GM12878 (cell line): Measurements from ENCODE around the gene CDKL5. TPM values are rescaled to one million over a fixed set of nuclear protein-coding genes. Genes with fewer than 3 reads are reported as not detected.

Experiments
- ATAC-seq: fragments of 200-7000 bp; cut with Tn5 transposase; 3 replicates; pipeline ENCODE4 v1.9.1; 2020; ENCODE audit warnings: mild to moderate bottlenecking, moderate library complexity
- BruUV-seq: library from RNA; stranded (reverse); fragments of 400-500 nt; replicated peaks from 2 replicates; lab custom pipeline; 2021; lab: Mats Ljungman, UMichigan
- CTCF ChIA-PET: fragments of 300-600 bp; sonication (Branson Sonifier 250); formaldehyde crosslinking; extraction: SDS; loops from one replicate; lab custom pipeline; 2021; ENCODE audit warnings: inconsistent platforms; lab: Yijun Ruan, JAX
- POLR2A ChIA-PET: fragments of 350-600 bp; formaldehyde crosslinking; extraction: SDS; loops from one replicate; lab custom pipeline; 2021; ENCODE audit warnings: inconsistent platforms; lab: Charles Lee
- RAD21 ChIA-PET: fragments of 300-600 bp; sonication (Branson Sonifier 250); formaldehyde crosslinking; loops from one replicate; lab custom pipeline; 2023; ENCODE audit warnings: antibody characterized with exemption; ENCODE audit not compliant: unreplicated experiment; lab: Charles Lee
- SMC1A ChIA-PET: fragments of 300-600 bp; sonication (Branson Sonifier 250); formaldehyde crosslinking; loops from one replicate; lab custom pipeline; 2023; ENCODE audit not compliant: unreplicated experiment, uncharacterized antibody; lab: Charles Lee
- DNase-seq: peaks from one replicate; pipeline ENCODE4 v3.0.0-alpha.2; 2011; ENCODE audit warnings: low read depth, low spot score
- FAIRE-seq: peaks from 3 replicates; lab custom pipeline; 2011; peaks lifted over from hg19 to GRCh38; lab: Jason Lieb, UNC
- H2AFZ ChIP-seq: 2 replicates; pipeline ENCODE4 v1.6.0; 2011; ENCODE audit warnings: low read depth, low read length, control low read depth; ENCODE audit not compliant: control insufficient read depth
- H3K27ac ChIP-seq: 2 replicates; pipeline ENCODE4 v1.5.1; 2011; ENCODE audit warnings: control low read depth; ENCODE audit not compliant: control insufficient read depth, insufficient read depth
- H3K27me3 ChIP-seq, 2 experiments: replicated peaks in 1 of 2; 2 replicates each; pipeline versions ENCODE4 v1.6.0 to v1.6.1; 2011; ENCODE audit warnings: low read length in 1 of 2; ENCODE audit not compliant: control insufficient read depth in 2 of 2, insufficient read depth in 2 of 2
- H3K36me3 ChIP-seq, 2 experiments: 2 replicates each; pipeline ENCODE4 v1.5.1; 2011; ENCODE audit warnings: low read length in 1 of 2; ENCODE audit not compliant: control insufficient read depth in 2 of 2, insufficient read depth in 2 of 2
- H3K4me1 ChIP-seq: 2 replicates; pipeline ENCODE4 v1.6.1; 2011; ENCODE audit warnings: mild to moderate bottlenecking, low read length, moderate library complexity, mixed read lengths; ENCODE audit not compliant: control insufficient read depth, insufficient read depth
- H3K4me2 ChIP-seq: 2 replicates; pipeline ENCODE4 v1.6.0; 2011; ENCODE audit warnings: control low read depth; ENCODE audit not compliant: control insufficient read depth, insufficient read depth
- H3K4me3 ChIP-seq: fragments of 200-600 bp; sonication (generic); 2 replicates; pipeline ENCODE4 v1.5.1; 2016
- H3K79me2 ChIP-seq: 2 replicates; pipeline ENCODE4 v1.6.0; 2011; ENCODE audit warnings: low read length; ENCODE audit not compliant: control insufficient read depth, insufficient read depth
- H3K9ac ChIP-seq: 2 replicates; pipeline ENCODE4 v1.8.0; 2011; ENCODE audit warnings: low read length, control low read depth, mixed read lengths; ENCODE audit not compliant: control insufficient read depth, insufficient read depth
- H3K9me3 ChIP-seq: replicated peaks from 3 replicates; pipeline ENCODE4 v1.5.1; 2011; ENCODE audit warnings: mild to moderate bottlenecking, low read length; ENCODE audit not compliant: control insufficient read depth, insufficient read depth
- H4K20me1 ChIP-seq: 2 replicates; pipeline ENCODE4 v1.6.0; 2011; ENCODE audit not compliant: control insufficient read depth, insufficient read depth
- ATF7 ChIP-seq: fragments of 450-650 bp; IDR thresholded peaks from 2 replicates; pipeline ENCODE4 v1.6.1; 2016; ENCODE audit warnings: low read depth, mild to moderate bottlenecking
- EED ChIP-seq: sonication (generic); IDR thresholded peaks from 2 replicates; pipeline ENCODE4 v1.6.1; 2016; ENCODE audit warnings: antibody characterized with exemption, low read depth
- EZH2 ChIP-seq: IDR thresholded peaks from 2 replicates; pipeline ENCODE4 v1.6.1; 2012; ENCODE audit warnings: low read depth, mild to moderate bottlenecking, control low read depth, inconsistent platforms, low read length, borderline replicate concordance; ENCODE audit not compliant: control insufficient read depth
- HSF1 ChIP-seq: fragments of 150-350 bp; IDR thresholded peaks from 2 replicates; pipeline ENCODE4 v1.6.1; 2014; ENCODE audit warnings: mild to moderate bottlenecking, low read depth, low read length
- IRF4 ChIP-seq: IDR thresholded peaks from 2 replicates; pipeline ENCODE4 v1.6.1; 2011; ENCODE audit warnings: low read depth, low read length
- LARP7 ChIP-seq: fragments of 450-650 bp; IDR thresholded peaks from 2 replicates; pipeline ENCODE4 v1.6.1; 2017; ENCODE audit warnings: mild to moderate bottlenecking
- NFYB ChIP-seq: IDR thresholded peaks from 2 replicates; pipeline ENCODE4 v1.6.1; 2011; ENCODE audit warnings: low read depth, mild to moderate bottlenecking, low read length, improper control_type of control experiment, moderate library complexity; ENCODE audit not compliant: insufficient read depth
- PML ChIP-seq: IDR thresholded peaks from 2 replicates; pipeline ENCODE4 v1.6.1; 2012; ENCODE audit warnings: low read length, inconsistent platforms
- POLR2AphosphoS2 ChIP-seq: IDR thresholded peaks from 2 replicates; pipeline ENCODE4 v1.6.1; 2011; ENCODE audit warnings: low read depth, mild to moderate bottlenecking, low read length, improper control_type of control experiment, moderate library complexity
- SPI1 ChIP-seq: IDR thresholded peaks from 2 replicates; pipeline ENCODE4 v1.6.1; 2011; ENCODE audit warnings: low read depth, mild to moderate bottlenecking, low read length, moderate library complexity, borderline replicate concordance; ENCODE audit not compliant: insufficient read depth
- TCF7 ChIP-seq: IDR thresholded peaks from 2 replicates; pipeline ENCODE4 v1.6.1; 2014; ENCODE audit warnings: antibody characterized with exemption, borderline replicate concordance
- ZBTB40 ChIP-seq: fragments of 450-650 bp; IDR thresholded peaks from 2 replicates; pipeline ENCODE4 v1.6.1; 2016; ENCODE audit warnings: mild to moderate bottlenecking, moderate library complexity, borderline replicate concordance
- WGBS: methylation state at CpG from one replicate; pipeline ENCODE4 v1.1.6; 2016; ENCODE audit warnings: low lambda C conversion rate; ENCODE audit not compliant: insufficient replicate concordance, insufficient coverage; ENCODE audit errors: missing lambda C conversion rate; 5-methylcytosine and 5-hydroxymethylcytosine counted together
- in situ Hi-C: fragments of 300-500 bp; cut with MboI; formaldehyde crosslinking; loops from 9 replicates; pipeline ENCODE4 v1.14.3; 2018; ENCODE audit warnings: mixed read lengths
- intact Hi-C: fragments of 100-400 bp; cut with micrococcal nuclease; formaldehyde crosslinking; loops from one replicate; pipeline ENCODE4 v1.14.2; 2022; ENCODE audit not compliant: unreplicated experiment
- polyA plus RNA-seq, 11 experiments: library from polyadenylated mRNA; depleted of rRNA in 4 of 11; unstranded in 6 of 11; stranded (reverse) in 5 of 11; fragments of >200 nt; fragmentation: Nextera tagmentation in 4 of 11; fragmentation: Illumina TruSeq in 1 of 11; extraction: Ambion mirVana in 4 of 11; extraction: Trizol in 1 of 11; gene quantifications; 1 replicate in 1 of 11; 2 replicates in 10 of 11; pipeline versions ENCODE4 v1.2.1 to v1.2.3, GENCODE V29; 2011 to 2016; ENCODE audit warnings: inconsistent platforms in 2 of 11, missing spikeins in 2 of 11, low read depth in 1 of 11
- total RNA-seq, 4 experiments: library from RNA; depleted of rRNA in 3 of 4; stranded (reverse); fragments of >200 nt in 3 of 4; fragmentation: Illumina TruSeq in 1 of 4; extraction: Trizol in 1 of 4; gene quantifications; 2 replicates each; pipeline versions ENCODE4 v1.2.1 to v1.2.3, GENCODE V29; 2013 to 2021

CDKL5 gene
- total and polyA plus RNA-seq, 10 of the 15 experiments (the other 5 are each of a cell fraction or from before 2014, with no cell fraction given), result 1.4 to 14.5 (median 6.3) TPM

- Histone ChIP-seq H3K9me3 (no peaks in the 10 kb centered on the region), H2AFZ (no peak overlapping the region), H3K4me1 (no peaks in the 10 kb centered on the region), H3K27ac (no peak overlapping the region), H3K4me2 (no peak overlapping the region), H3K27me3 (no peaks in the 10 kb centered on the region), H3K9ac (no peak overlapping the region), H3K79me2 (no peaks in the 10 kb centered on the region), H3K4me3 (no peak overlapping the region), H4K20me1 (no peaks in the 10 kb centered on the region), H3K36me3 (no peaks in the 10 kb centered on the region)
- TF ChIP-seq NFYB, result no peak
- TF ChIP-seq SPI1, result peak; percentile 30; the same call in 1 of the 2 replicates
- no peak for TF ChIP-seq EZH2
- no peak for TF ChIP-seq TCF7
- TF ChIP-seq IRF4, result no peak
- TF ChIP-seq EED, result no peak
- TF ChIP-seq ATF7, result 0 out of 2 replicates have a peak, but pooled peaks have one; percentile 14
- TF ChIP-seq HSF1, result no peak
- TF ChIP-seq ZBTB40, result no peak
- no peak for TF ChIP-seq POLR2AphosphoS2
- no peak for TF ChIP-seq PML
- TF ChIP-seq LARP7, result no peak
- BruUV-seq, result no TSS peak
- ChIA-PET POLR2A (no interaction called here), RAD21 (no interaction called here), SMC1A (interaction anchor here (0.7 to 1.1 kb wide), 2 partner anchors 14 to 49 kb away, joined by 3 read pairs; no protein-coding TSS in a partner anchor), CTCF (no interaction called here)
- DNase-seq (no peak), FAIRE-seq (no peak), ATAC-seq (peak; percentile 46)
- WGBS, result 12% methylated on average over 2 of the region's 2 CpGs
- intact Hi-C loops, result no loop called here
- in situ Hi-C loops, result no loop called here
Observed at GRCh38 chrX:18457000-18457399, 31.6 kb downstream of the CDKL5 start.
